Measurements from ENCODE around the gene MPI. TPM values are rescaled to one million over a fixed set of nuclear protein-coding genes. Genes with fewer than 3 reads are reported as not detected.

MPI gene
- total RNA-seq, 1 donor from 2014 or later = 43.3 TPM

DNA sequence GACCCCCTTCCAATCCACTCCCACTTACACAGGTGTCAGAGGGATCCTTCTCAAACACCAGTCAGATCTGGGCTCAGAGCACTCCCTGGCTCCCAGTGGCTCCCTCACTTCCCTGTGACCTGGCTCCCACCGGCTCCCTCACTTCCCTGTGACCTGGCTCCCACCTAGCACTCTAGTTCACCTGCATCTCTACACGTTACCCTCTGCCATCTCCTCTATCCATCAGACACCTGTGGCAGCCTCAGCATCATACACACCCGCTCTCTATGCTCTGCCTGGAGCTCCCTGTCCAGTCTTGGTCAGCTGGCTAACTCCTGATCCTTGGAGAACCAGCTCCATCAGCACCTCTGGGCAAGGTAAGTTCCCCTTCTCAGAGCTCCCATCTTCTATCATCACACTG lies 61.2 kb downstream of the MPI start:
- H3K4me3 Mint-ChIP-seq = no peak overlapping the region
- H3K27me3 Mint-ChIP-seq (ENCODE audit: low read depth) = peaks cover 18% of the 10 kb centered on the region
- no peaks in the 10 kb centered on the region for H3K9me3 Mint-ChIP-seq
- no peak for DNase-seq (ENCODE audit: low spot score in 2 of 2, unreplicated experiment in 2 of 2)
- H3K4me1 Mint-ChIP-seq = peaks cover 22% of the 10 kb centered on the region
- H3K36me3 Mint-ChIP-seq = no peaks in the 10 kb centered on the region
- H3K27ac Mint-ChIP-seq = no peak overlapping the region
- TF ChIP-seq CTCF (IDR thresholded peaks at IDR 0.05; ENCODE audit: unreplicated experiment) = no peak

Small RNA genes within 50 kb of the gene (microRNA-seq; reads per million reads assigned to microRNA genes)
- 2.6 reads per million for gene MIR6882

Other genes with a start within 250 kb of the MPI start
- gene EDC3, start 194.0 kb upstream of the MPI start, total RNA-seq = 69.5 to 74.8 TPM (median 70.0 TPM) in 3 replicates
- 0.20 to 0.27 TPM in 2 of 3 replicates, not detected in the other for gene CYP1A1, start 164.5 kb upstream of the MPI start, total RNA-seq
- 0.09 TPM in 1 of 3 replicates, not detected in the others for gene CYP1A2, start 141.2 kb upstream of the MPI start, total RNA-seq
- 57.0 to 59.0 TPM (median 58.1 TPM) in 3 replicates for gene CSK, start 108.0 kb upstream of the MPI start, total RNA-seq
- gene LMAN1L, start 77.2 kb upstream of the MPI start, total RNA-seq = 0.16 to 0.65 TPM (median 0.35 TPM) in 3 replicates
- gene CPLX3, start 63.4 kb upstream of the MPI start, total RNA-seq = 0.14 TPM in 1 of 3 replicates, not detected in the others
- 30.9 to 34.8 TPM (median 32.6 TPM) in 3 replicates for gene ULK3, start 46.9 kb upstream of the MPI start, total RNA-seq
- 45.6 to 48.4 TPM (median 48.3 TPM) in 3 replicates for gene SCAMP2, start 16.7 kb upstream of the MPI start, total RNA-seq
- 73.5 to 91.3 TPM (median 74.1 TPM) in 3 replicates for gene FAM219B, start 16.8 kb downstream of the MPI start, total RNA-seq
- 126 to 133 TPM (median 128 TPM) in 3 replicates for gene COX5A, start 48.0 kb downstream of the MPI start, total RNA-seq
- 3.3 to 3.8 TPM (median 3.3 TPM) in 3 replicates for gene RPP25, start 66.7 kb downstream of the MPI start, total RNA-seq
- 23.5 to 30.5 TPM (median 28.4 TPM) in 3 replicates for gene SCAMP5, start 105.5 kb downstream of the MPI start, total RNA-seq
- 16.0 to 18.4 TPM (median 17.2 TPM) in 3 replicates for gene PPCDC, start 133.5 kb downstream of the MPI start, total RNA-seq